NCI-H2107 (cell line): Measurements from ENCODE around the gene CYP2F1.
"Not testable (repeated sequence)": the region's sequence is repeated elsewhere in the genome, so short reads cannot be mapped to it uniquely, and the experiment has no call there.

Experiments
- DNase-seq: peaks from one replicate; lab custom pipeline; 2025; lab: John Stamatoyannopoulos, UW

Gene CYP2F1

GRCh38 chr19:41127362-41127761 lies 13.1 kb downstream of the CYP2F1 start:
- not testable (repeated sequence) for DNase-seq

GRCh38 chr19:41127801-41128300 lies 13.6 kb downstream of the CYP2F1 start:
- DNase-seq = not testable (repeated sequence)

GRCh38 chr19:41128692-41129091 lies 14.5 kb downstream of the CYP2F1 start:
- no peak for DNase-seq

GRCh38 chr19:41131186-41131585 lies 17.0 kb downstream of the CYP2F1 start:
- no peak for DNase-seq

GRCh38 chr19:41133260-41133659 lies 19.0 kb downstream of the CYP2F1 start:
- no peak for DNase-seq

GRCh38 chr19:41134616-41135015 lies 20.4 kb downstream of the CYP2F1 start:
- DNase-seq = no peak

GRCh38 chr19:41135390-41136384 lies 21.5 kb downstream of the CYP2F1 start:
- DNase-seq = not testable (repeated sequence)

- no peak for DNase-seq
Measured at GRCh38 chr19:41136636-41137455, 22.6 kb downstream of the CYP2F1 start.

GRCh38 chr19:41144403-41144802 lies 30.2 kb downstream of the CYP2F1 start:
- peak; percentile 33 for DNase-seq

GRCh38 chr19:41149831-41150230 lies 35.6 kb downstream of the CYP2F1 start:
- DNase-seq = no peak

- DNase-seq = not testable (repeated sequence)
Measured at GRCh38 chr19:41150986-41151385, 36.8 kb downstream of the CYP2F1 start.

GRCh38 chr19:41154060-41154459 lies 39.8 kb downstream of the CYP2F1 start:
- no peak for DNase-seq

- DNase-seq = no peak
Measured at GRCh38 chr19:41156207-41156606, 42.0 kb downstream of the CYP2F1 start.

- DNase-seq = no peak
Measured at GRCh38 chr19:41159881-41160280, 45.6 kb downstream of the CYP2F1 start.

- DNase-seq = no peak
Measured at GRCh38 chr19:41161903-41162302, 47.7 kb downstream of the CYP2F1 start.

- no peak for DNase-seq
Measured at GRCh38 chr19:41166944-41167804, 52.9 kb downstream of the CYP2F1 start.

GRCh38 chr19:41172297-41173164 lies 58.3 kb downstream of the CYP2F1 start:
- no peak for DNase-seq

- no peak for DNase-seq
Measured at GRCh38 chr19:41174297-41174928, 60.2 kb downstream of the CYP2F1 start.

GRCh38 chr19:41175801-41176777 lies 61.9 kb downstream of the CYP2F1 start:
- DNase-seq = no peak
